Adipocyte (in vitro differentiated cells): ENCODE data around the gene USP47.
A peak's percentile ranks its signal among the peaks of the same experiment; 100 is the strongest.
"Not testable (repeated sequence)": the region's sequence is repeated elsewhere in the genome, so short reads cannot be mapped to it uniquely, and the experiment has no call there.

Source experiments
- DNase-seq: peaks from one replicate; pipeline ENCODE4 v3.0.0-alpha.2; 2015; ENCODE audit warnings: low read depth
- H3K27me3 ChIP-seq: replicated peaks from 2 replicates; pipeline ENCODE4 v1.7.0; 2013; ENCODE audit warnings: mild to moderate bottlenecking, low read length, moderate library complexity; ENCODE audit not compliant: control insufficient read depth, insufficient read depth
- H3K36me3 ChIP-seq: 2 replicates; pipeline ENCODE4 v1.7.0; 2013; ENCODE audit warnings: low read length, mild to moderate bottlenecking, moderate library complexity; ENCODE audit not compliant: control insufficient read depth, insufficient read depth, severe bottlenecking
- H3K4me1 ChIP-seq: 2 replicates; pipeline ENCODE4 v1.7.0; 2013; ENCODE audit warnings: mild to moderate bottlenecking, low read length, moderate library complexity; ENCODE audit not compliant: control insufficient read depth, insufficient read depth
- H3K4me3 ChIP-seq: 2 replicates; pipeline ENCODE4 v1.7.0; 2013; ENCODE audit warnings: mild to moderate bottlenecking, low read length, moderate library complexity
- H3K9ac ChIP-seq: 2 replicates; pipeline ENCODE4 v1.7.0; 2013; ENCODE audit warnings: mild to moderate bottlenecking, low read length, moderate library complexity
- H3K9me3 ChIP-seq: 2 replicates; pipeline ENCODE4 v1.7.0; 2013; ENCODE audit warnings: mild to moderate bottlenecking, low read length, moderate library complexity; ENCODE audit not compliant: control insufficient read depth

The USP47 gene

DNA sequence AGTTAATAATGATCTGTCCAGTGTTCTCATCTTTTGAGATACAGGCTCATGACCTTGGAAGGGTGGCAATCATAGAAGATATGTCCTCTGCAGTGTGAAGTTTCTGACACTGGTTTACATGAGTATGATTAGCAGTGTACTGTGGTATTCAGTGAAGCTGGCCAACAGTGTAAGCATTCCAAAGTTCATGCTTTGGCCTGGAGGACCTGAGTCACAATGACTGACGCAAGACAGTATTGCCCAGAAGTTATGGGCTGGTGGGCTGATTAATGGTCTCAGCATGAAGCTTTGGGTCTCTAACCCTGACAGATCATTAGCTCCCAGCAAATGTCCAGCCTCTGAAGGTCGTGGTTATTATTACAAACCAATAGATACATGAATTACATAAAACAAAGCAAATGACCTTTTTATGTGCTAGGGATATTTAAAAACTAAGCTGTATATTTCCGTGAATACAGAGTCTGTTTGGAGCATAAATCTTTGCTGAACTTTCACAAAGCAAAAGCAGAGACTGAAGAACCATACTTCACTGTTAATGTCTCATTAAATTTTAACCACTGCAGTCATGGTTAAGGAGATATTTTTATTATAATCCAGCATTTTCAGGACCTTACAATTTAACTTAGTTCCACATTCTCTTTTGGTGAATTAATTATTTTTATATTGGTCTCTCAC is 28.3 kb upstream of the USP47 start:
- Histone ChIP-seq H3K4me3 (peak overlapping the region; percentile 33), H3K9ac (peak overlapping the region; percentile 70), H3K36me3 (no peaks in the 10 kb centered on the region), H3K27me3 (no peaks in the 10 kb centered on the region), H3K4me1 (peaks cover 28% of the 10 kb centered on the region), H3K9me3 (no peaks in the 10 kb centered on the region)
- peak; percentile 96 for DNase-seq

- Histone ChIP-seq H3K9ac (no peak overlapping the region), H3K9me3 (no peaks in the 10 kb centered on the region), H3K4me3 (no peak overlapping the region), H3K4me1 (peaks cover 26% of the 10 kb centered on the region), H3K27me3 (no peaks in the 10 kb centered on the region), H3K36me3 (no peaks in the 10 kb centered on the region)
- DNase-seq: no peak
Measured at GRCh38 chr11:11814614-11815452, 26.9 kb upstream of the USP47 start.

DNA sequence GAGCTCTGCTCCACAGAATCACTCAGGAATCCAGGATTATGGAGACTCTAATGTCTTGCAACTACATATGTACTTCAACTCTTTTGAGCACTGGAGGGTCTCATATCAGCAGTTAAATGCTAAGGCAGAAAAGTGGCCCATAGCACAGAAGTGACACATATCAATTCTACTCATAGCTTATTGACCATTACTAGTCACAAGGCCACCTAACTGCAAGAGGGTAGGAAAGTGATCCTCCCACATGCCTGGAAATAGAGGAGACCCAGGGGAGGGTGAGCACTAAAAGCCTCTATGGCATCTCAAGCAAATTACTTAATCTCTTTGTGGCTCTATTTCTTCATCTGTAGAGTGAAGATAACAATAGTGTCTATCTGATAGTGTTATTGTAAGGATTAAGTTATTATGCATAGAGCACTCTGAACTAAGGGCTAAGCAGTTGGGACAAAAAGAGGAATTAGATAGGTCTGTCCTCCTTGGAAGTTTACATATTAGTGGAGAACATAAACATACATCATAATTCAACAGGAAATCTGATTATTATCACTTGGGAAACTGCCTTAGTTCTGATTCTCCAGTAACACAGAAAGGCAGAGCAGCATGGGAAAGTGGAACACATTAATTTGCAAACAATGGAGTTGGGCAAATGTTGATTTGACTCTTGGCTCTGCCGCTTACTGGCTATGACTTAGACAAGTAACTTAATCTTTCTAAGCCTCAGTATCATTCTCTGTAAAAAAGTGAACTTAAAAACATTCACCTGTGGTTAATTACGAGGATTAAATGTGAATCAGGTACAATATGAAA is 25.1 kb upstream of the USP47 start:
- Histone ChIP-seq H3K9ac (no peak overlapping the region), H3K9me3 (no peaks in the 10 kb centered on the region), H3K4me1 (peaks cover 26% of the 10 kb centered on the region), H3K27me3 (no peaks in the 10 kb centered on the region), H3K4me3 (no peak overlapping the region), H3K36me3 (no peaks in the 10 kb centered on the region)
- peak; percentile 84 for DNase-seq

DNA sequence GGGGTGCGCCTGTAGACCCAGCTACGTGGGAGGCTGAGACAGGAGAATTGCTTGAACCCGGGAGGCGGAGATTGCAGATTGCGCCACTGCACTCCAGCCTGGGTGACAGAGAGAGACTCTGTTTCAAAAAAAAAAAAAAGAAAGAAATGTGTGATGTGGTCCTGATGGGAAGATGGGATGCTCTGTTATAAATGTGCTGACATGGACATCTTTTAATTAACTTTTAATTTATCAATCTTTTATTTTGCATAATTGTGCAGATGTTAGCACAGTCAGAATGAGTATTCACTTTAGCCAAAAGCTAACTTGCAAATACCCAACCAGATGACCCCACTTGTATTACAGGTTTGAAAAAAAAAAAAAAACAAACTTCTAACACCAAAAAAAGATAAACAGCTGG is 23.8 kb upstream of the USP47 start:
- Histone ChIP-seq H3K27me3 (no peaks in the 10 kb centered on the region), H3K4me1 (peaks cover 20% of the 10 kb centered on the region), H3K4me3 (no peak overlapping the region), H3K9ac (no peak overlapping the region), H3K36me3 (no peaks in the 10 kb centered on the region), H3K9me3 (no peaks in the 10 kb centered on the region)
- no peak for DNase-seq

- no peaks in the 10 kb centered on the region for H3K36me3 ChIP-seq
- no peaks in the 10 kb centered on the region for H3K27me3 ChIP-seq
- H3K4me3 ChIP-seq: no peak overlapping the region
- no peaks in the 10 kb centered on the region for H3K9me3 ChIP-seq
- no peak overlapping the region for H3K9ac ChIP-seq
- H3K4me1 ChIP-seq: peaks cover 17% of the 10 kb centered on the region
- DNase-seq: no peak
Measured at GRCh38 chr11:11818529-11819121, 23.1 kb upstream of the USP47 start.

DNA sequence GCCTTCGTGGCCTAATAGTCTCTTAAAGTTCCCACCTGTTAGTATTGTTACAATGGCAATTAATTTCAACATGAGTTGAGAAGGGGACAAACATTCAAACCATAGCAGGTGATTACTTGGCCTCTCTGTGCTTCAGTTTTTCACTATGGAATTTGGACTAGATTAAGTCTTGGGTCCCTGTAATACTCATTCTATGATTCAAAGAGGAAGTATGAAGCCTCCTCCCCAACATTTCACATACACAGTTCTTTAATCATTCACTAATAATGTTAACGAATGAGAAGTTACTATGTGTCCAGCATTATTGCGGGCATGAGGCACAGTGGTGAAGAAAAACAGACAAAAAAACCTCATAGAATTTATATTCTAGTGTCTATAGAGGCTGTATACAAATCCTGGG is 19.9 kb upstream of the USP47 start:
- H3K4me3 ChIP-seq: no peak overlapping the region
- peaks cover 6% of the 10 kb centered on the region for H3K4me1 ChIP-seq
- no peaks in the 10 kb centered on the region for H3K27me3 ChIP-seq
- DNase-seq: no peak
- no peaks in the 10 kb centered on the region for H3K36me3 ChIP-seq
- no peak overlapping the region for H3K9ac ChIP-seq
- H3K9me3 ChIP-seq: no peaks in the 10 kb centered on the region

- no peaks in the 10 kb centered on the region for H3K4me1 ChIP-seq
- no peaks in the 10 kb centered on the region for H3K36me3 ChIP-seq
- no peaks in the 10 kb centered on the region for H3K9me3 ChIP-seq
- H3K27me3 ChIP-seq: no peaks in the 10 kb centered on the region
- no peak overlapping the region for H3K9ac ChIP-seq
- DNase-seq: no peak
- no peak overlapping the region for H3K4me3 ChIP-seq
Measured at GRCh38 chr11:11822946-11823345, 18.8 kb upstream of the USP47 start.

GRCh38 chr11:11826260-11826659 is 15.5 kb upstream of the USP47 start:
- no peak overlapping the region for H3K9ac ChIP-seq
- no peak overlapping the region for H3K4me3 ChIP-seq

DNA sequence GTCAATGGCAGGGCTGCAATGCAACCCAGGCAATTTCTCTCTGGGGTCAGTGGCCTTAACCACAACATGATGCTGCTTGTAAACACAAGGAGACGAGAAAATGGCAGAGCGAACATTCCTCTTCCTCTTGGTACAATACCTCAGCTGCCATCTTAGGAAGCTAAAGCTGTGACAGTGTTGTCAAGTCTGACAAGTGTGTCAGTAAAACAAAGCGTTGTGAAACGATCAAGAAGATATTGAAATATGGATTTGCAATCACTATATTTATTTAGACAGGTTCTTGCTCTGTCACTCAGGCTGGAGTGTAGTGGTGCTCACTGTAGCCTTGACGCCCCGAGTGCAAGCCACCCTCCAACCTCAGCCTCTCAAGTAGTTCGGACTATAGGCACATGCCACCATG is 14.5 kb upstream of the USP47 start:
- Histone ChIP-seq H3K9me3 (no peaks in the 10 kb centered on the region), H3K9ac (no peak overlapping the region), H3K4me3 (no peak overlapping the region), H3K4me1 (no peaks in the 10 kb centered on the region), H3K27me3 (no peaks in the 10 kb centered on the region), H3K36me3 (no peaks in the 10 kb centered on the region)
- DNase-seq: no peak

More at GRCh38 chr11:11826260-11826659, 15.5 kb upstream of the USP47 start:
- Histone ChIP-seq H3K9me3 (no peaks in the 10 kb centered on the region), H3K27me3 (no peaks in the 10 kb centered on the region), H3K36me3 (no peaks in the 10 kb centered on the region), H3K4me1 (no peaks in the 10 kb centered on the region)
- no peak for DNase-seq

DNA sequence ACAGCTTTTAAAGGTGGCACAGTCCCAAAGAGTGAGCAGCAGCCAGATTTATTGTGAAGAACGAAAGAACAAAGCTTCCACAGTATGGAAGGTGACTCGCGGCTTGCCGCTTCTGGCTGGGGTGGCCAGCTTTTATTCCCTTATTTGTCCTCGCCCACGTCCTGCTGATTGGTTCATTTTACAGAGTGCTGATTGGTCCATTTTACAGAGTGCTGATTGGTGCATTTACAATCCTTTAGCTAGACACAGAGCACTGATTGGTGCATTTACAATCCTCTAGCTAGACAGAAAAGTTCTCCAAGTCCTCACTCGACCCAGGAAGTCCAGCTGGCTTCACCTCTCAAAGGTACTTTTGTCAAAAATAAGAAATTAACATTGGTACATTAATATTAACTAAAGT is 10.4 kb upstream of the USP47 start:
- not testable (repeated sequence) for H3K4me1 ChIP-seq, H3K4me3 ChIP-seq, H3K9me3 ChIP-seq, H3K27me3 ChIP-seq, DNase-seq, H3K36me3 ChIP-seq, H3K9ac ChIP-seq
